Neuron (in vitro differentiated cells): Measurements from ENCODE around the gene RELB.
"Not testable (repeated sequence)": the region's sequence is repeated elsewhere in the genome, so short reads cannot be mapped to it uniquely, and the experiment has no call there.

Experiments used
- H2AFZ ChIP-seq: one replicate; pipeline ENCODE4 v1.6.1; 2013; ENCODE audit warnings: low read depth, mild to moderate bottlenecking, inconsistent platforms, low read length, moderate library complexity
- H3K27me3 ChIP-seq: one replicate; pipeline ENCODE4 v1.6.1; 2013; ENCODE audit warnings: low read length; ENCODE audit not compliant: insufficient read depth
- H3K36me3 ChIP-seq: one replicate; pipeline ENCODE4 v1.6.1; 2013; ENCODE audit warnings: low read length; ENCODE audit not compliant: insufficient read depth
- H3K4me1 ChIP-seq: one replicate; pipeline ENCODE4 v1.6.1; 2013; ENCODE audit warnings: low read length; ENCODE audit not compliant: insufficient read depth
- H3K4me3 ChIP-seq: 2 replicates; pipeline ENCODE4 v1.5.1; 2013; ENCODE audit warnings: mild to moderate bottlenecking, low read length, moderate library complexity
- H3K9me3 ChIP-seq: one replicate; pipeline ENCODE4 v1.6.1; 2013; ENCODE audit warnings: low read length

The RELB gene

DNA sequence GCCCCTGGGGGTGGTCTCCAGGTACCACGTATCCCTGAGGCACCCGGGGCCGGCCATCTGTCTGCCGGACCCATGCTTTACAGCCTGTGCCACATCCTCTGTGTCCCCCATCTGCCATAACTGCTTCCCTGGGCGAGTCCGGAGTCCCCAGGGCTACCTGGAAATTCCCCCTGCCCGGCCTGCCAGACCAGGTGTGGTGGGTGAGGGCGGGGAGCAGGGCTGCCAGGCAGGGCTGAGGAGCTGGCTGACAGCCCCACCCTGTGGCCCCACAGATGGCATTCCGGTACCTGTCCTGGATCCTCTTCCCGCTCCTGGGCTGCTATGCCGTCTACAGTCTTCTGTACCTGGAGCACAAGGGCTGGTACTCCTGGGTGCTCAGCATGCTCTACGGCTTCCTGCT, 10.3 kb upstream of the RELB start:
- no peak overlapping the region for H3K4me3 ChIP-seq
- no peak overlapping the region for H2AFZ ChIP-seq
- H3K36me3 ChIP-seq, result peaks cover 57% of the 10 kb centered on the region
- no peaks in the 10 kb centered on the region for H3K27me3 ChIP-seq
- H3K4me1 ChIP-seq, result no peaks in the 10 kb centered on the region
- H3K9me3 ChIP-seq, result no peaks in the 10 kb centered on the region

DNA sequence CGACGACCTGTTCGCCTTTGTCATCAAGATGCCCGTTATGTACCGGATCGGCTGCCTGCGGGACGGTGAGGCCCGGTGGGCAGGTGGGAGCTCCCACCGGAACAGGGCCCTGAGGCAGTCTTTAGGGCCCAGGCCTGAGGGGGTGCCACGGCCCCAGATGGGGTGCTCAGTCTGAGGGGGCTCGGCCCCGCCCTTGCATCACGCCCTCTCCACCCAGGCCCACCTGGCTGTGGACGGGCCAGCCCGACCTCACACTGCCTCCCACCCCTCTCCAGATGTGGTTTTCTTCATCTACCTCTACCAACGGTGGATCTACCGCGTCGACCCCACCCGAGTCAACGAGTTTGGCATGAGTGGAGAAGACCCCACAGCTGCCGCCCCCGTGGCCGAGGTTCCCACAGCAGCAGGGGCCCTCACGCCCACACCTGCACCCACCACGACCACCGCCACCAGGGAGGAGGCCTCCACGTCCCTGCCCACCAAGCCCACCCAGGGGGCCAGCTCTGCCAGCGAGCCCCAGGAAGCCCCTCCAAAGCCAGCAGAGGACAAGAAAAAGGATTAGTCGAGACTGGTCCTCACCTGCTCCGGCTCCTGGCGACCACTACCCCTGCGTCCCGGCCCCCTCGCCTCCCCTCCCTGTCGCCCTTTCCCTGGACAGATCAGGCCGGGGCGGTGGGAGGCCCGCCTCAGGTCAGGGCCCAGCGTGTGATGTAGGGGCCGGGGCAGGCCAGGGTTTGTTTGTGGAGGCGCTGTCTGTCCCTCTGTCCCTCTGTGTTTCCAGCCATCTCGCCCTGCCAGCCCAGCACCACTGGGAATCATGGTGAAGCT, 8.7 kb upstream of the RELB start:
- peaks cover 43% of the 10 kb centered on the region for H3K36me3 ChIP-seq
- H3K4me1 ChIP-seq, result no peaks in the 10 kb centered on the region
- no peak overlapping the region for H2AFZ ChIP-seq
- H3K9me3 ChIP-seq, result no peaks in the 10 kb centered on the region
- no peak overlapping the region for H3K4me3 ChIP-seq
- H3K27me3 ChIP-seq, result no peaks in the 10 kb centered on the region

DNA sequence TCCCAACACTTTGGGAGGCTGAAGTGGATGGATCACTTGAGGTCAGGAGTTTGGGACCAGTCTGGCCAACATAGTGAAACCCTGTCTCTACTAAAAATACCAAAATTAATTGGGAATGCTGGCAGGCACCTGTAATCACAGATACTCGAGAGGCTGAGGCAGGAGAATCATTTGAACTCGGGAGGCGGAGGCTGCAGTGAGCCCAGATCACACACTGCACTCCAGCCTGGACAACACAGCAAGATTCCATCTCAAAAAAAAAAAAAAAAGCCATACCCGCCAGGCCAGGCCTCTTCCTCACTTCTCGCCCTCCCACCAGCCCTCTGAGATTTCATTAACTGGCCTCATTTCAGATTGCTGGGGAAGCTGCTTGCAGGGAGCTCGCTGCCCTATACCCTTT, 7.7 kb upstream of the RELB start:
- no peaks in the 10 kb centered on the region for H3K4me1 ChIP-seq
- H2AFZ ChIP-seq, result no peak overlapping the region
- no peak overlapping the region for H3K4me3 ChIP-seq
- no peaks in the 10 kb centered on the region for H3K9me3 ChIP-seq
- no peaks in the 10 kb centered on the region for H3K27me3 ChIP-seq
- H3K36me3 ChIP-seq, result peaks cover 35% of the 10 kb centered on the region

DNA sequence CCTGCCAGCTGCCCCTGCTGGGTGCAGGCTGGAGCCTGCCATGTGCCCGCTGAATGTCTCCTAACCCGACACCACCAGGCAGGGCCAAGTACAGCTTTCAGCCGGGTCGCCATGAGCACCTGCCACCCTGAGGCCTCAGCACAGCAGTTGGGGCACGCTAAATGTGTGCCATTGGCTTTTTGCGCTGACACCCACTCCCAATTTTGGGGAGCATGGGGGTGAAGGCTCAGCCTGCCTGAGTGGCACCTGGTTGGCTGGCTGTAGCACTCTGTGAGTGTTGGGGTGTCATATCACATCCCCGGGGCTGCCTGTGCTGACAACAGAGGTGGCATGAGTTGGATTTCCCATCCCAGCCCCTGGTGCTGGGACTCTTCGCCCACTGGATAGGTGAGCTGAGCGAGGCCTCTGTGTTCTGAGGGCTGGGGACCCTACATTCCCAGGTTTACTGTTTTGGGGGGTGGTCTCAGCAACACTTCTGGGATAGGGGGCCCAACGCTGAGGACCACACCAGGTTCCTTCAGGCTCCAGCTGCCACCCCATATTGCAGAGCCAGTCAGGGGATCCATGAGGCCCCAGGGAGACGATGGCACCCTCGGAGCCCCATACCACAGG, 7.2 kb upstream of the RELB start:
- Histone ChIP-seq H3K4me1 (no peaks in the 10 kb centered on the region), H3K4me3 (no peak overlapping the region), H3K9me3 (no peaks in the 10 kb centered on the region), H2AFZ (no peak overlapping the region), H3K36me3 (peaks cover 33% of the 10 kb centered on the region), H3K27me3 (no peaks in the 10 kb centered on the region)

DNA sequence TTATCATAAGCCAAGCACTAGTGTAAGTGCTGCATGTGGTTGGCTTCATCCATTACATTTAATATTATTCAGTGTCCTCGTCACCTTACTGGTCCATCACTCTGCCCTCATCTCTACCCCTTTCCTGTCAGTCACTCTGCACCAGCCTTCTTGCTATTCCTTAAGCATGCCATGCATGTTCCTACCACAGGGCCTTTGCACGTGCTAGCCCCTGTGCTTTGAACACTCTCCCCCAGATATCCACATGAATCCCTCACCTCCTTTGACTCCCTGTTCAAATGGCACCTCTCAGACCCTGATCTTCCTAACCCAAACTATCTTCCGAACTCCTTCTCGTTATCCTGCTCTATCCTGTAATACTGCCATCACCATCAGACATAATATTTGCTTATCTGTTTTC, 3.2 kb upstream of the RELB start:
- peaks cover 6% of the 10 kb centered on the region for H3K4me1 ChIP-seq
- H3K27me3 ChIP-seq, result no peaks in the 10 kb centered on the region
- peaks cover 8% of the 10 kb centered on the region for H3K36me3 ChIP-seq
- no peaks in the 10 kb centered on the region for H3K9me3 ChIP-seq
- no peak overlapping the region for H2AFZ ChIP-seq
- no peak overlapping the region for H3K4me3 ChIP-seq

DNA sequence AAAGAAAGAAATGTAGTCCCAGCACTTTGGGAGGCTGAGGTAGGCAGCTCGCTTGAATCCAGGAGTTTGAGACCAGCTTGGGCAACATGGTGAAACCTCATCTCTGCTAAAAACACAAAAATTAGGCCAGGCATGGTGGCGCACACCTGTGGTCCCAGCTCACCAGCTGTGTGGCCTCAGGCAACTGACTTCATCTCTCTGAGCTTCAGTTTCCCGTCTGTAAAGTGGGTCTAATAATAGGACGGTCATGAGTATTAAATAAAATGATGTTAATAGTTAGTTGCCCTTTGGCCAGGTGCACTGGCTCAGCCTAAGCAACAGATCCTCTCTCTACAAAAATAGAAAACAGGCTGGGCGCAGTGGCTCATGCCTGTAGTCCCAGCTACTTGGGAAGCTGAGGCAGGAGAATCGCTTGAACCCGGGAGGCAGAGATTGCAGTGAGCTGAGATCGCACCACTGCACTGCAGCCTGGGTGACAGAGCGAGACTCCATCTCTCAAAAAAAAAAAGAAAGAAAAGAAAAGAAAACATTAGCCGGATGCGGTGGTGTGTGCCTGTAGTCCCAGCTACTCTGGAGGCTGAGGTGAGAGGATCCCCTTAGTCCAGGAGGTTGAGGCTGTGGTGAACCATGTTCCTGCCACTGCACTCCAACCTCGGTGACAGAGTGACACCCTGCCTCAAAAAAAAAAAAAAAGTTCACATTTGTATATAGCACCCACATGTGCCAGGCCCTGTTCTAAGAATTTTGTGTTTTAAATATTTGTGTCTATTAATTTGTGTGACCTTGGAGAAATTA, 1.9 kb upstream of the RELB start:
- H3K27me3 ChIP-seq, H3K9me3 ChIP-seq, H3K36me3 ChIP-seq, H3K4me1 ChIP-seq, H2AFZ ChIP-seq, H3K4me3 ChIP-seq: not testable (repeated sequence)

DNA sequence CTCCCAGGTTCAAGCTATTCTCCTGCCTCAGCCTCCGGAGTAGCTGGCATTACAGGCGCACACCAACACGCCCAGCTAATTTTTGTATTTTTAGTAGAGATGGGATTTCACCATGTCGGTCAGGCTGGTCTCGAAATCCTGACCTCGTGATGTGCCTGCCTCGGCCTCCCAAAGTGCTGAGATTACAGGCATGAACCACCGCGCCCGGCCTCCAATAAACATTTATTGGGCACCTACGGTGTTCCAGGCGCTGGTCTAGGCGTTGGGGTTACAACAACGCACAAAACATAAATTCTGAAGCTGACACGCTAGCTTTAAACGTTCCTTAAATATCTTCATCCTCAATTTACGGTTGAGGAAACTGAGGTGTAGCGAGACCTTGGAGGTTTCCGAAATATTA, 599 bp upstream of the RELB start:
- not testable (repeated sequence) for H2AFZ ChIP-seq
- peak overlapping the region; percentile 73 for H3K4me3 ChIP-seq

DNA sequence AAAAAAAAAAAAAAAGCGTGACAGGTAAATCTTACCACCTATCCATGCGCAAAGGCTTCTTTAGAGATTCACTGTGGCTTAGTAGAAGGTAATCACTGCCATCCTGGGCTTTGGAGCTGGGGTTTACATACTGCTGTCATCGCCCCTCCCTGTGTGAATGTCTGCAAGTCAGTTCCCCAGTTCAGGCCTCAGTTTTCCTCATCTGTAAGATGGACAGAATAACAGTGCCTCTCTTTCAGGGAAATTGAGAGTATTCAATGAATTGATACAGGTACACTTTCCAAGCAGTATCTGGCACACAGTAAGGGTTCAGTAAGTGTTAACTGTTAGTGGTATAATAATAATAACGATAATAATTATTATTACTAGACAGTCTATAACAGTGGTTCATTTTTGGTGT, 2.2 kb downstream of the RELB start:
- Histone ChIP-seq H3K27me3 (no peaks in the 10 kb centered on the region), H3K9me3 (no peaks in the 10 kb centered on the region), H3K36me3 (no peaks in the 10 kb centered on the region), H3K4me1 (peaks cover 6% of the 10 kb centered on the region), H2AFZ (no peak overlapping the region), H3K4me3 (no peak overlapping the region)

More for the DNA sequence above, 599 bp upstream of the RELB start:
- not testable (repeated sequence) for H3K4me1 ChIP-seq, H3K9me3 ChIP-seq, H3K27me3 ChIP-seq, H3K36me3 ChIP-seq

DNA sequence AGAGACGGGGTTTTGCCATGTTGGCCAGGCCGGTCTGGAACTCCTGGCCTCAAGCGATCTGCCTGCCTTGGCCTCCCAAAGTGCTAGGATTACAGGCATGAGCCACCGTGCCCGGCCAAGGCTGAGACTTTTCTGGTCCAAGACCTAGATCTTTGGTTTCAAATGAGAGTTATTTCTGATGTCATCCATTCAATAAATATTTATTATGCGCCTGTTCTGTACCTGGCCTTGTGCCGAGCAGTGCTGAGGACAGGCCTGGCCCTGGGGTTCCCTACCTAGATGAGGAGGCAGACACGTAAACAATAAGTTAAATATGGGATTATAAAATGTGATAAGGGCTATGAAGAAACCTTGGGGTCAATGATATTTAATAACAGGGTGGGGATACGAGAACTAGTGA, 4.5 kb downstream of the RELB start:
- no peaks in the 10 kb centered on the region for H3K36me3 ChIP-seq
- peaks cover 6% of the 10 kb centered on the region for H3K4me1 ChIP-seq
- H3K27me3 ChIP-seq, result no peaks in the 10 kb centered on the region
- H3K4me3 ChIP-seq, result no peak overlapping the region
- no peaks in the 10 kb centered on the region for H3K9me3 ChIP-seq
- no peak overlapping the region for H2AFZ ChIP-seq

DNA sequence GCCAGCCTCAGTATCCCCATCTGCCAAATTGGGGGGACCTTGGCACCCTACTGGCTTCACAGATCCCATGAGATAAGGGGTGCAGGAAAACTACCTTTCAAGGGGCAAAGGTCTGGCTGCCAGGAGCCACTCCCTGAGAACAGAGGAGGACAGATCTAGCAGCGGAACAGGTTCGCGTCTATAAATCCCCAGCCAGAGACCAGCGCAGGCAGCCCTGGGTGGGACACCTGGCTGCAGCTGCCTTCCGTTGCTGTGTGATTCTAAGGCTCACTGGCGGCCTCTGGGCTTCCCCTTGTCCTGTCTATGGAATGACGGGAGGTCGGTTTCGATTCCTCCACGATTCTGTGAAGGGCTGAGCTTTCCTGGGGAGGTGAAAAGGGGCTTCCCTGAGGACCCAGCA, 7.3 kb downstream of the RELB start:
- Histone ChIP-seq H3K4me3 (no peak overlapping the region), H3K4me1 (no peaks in the 10 kb centered on the region), H2AFZ (no peak overlapping the region), H3K36me3 (no peaks in the 10 kb centered on the region), H3K9me3 (no peaks in the 10 kb centered on the region), H3K27me3 (no peaks in the 10 kb centered on the region)

DNA sequence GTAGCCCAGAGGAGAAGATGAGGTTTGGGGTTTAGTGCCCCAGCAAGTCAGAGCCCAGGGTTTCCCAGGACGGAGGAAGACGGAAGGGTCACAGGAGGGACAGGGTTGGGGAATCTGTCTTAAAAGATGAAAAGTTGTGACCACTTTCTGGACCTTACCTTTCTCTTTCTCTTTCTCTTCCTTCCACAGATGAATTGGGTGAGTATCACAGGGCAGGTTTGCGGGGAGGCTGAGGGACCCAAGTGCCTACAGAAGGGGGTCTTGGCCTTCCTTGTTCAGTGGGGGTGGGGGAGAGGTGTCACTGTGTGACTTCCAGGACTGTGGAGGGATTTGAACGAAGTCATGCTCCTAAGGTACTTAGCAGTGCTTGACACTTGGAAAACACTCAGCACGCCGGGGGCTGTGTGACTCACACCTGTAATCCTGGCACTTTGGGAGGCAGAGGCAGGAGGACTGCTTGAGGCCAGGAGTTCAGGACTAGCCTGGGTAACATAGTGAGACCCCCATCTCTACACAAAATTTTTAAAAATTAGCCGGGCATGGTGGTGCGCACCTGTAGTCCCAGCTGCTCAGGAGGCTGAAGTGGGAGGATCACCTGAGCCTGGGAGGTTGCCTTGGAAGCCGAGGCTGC, 8.5 kb downstream of the RELB start:
- no peaks in the 10 kb centered on the region for H3K27me3 ChIP-seq
- H3K4me1 ChIP-seq, result no peaks in the 10 kb centered on the region
- no peak overlapping the region for H3K4me3 ChIP-seq
- H2AFZ ChIP-seq, result no peak overlapping the region
- H3K36me3 ChIP-seq, result no peaks in the 10 kb centered on the region
- no peaks in the 10 kb centered on the region for H3K9me3 ChIP-seq

DNA sequence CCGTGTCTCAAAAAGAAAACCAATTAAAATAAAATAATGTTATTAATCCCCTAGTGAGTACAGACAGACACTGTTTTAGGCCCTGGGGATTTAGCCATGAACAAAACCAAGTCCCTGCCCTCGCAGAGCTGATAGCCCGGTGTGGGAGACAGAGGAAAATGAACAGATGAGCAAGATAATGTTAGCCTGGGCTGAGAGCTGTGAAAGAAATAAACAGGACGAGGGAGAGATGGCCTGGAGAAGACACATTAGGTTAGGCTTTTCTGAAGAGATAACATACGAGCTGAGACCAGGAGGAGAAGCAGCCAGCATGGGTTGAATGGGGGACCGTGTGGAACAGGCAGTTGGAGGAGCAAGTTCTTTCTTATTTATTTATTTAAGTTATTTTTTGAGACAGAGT, 9.0 kb downstream of the RELB start:
- no peaks in the 10 kb centered on the region for H3K27me3 ChIP-seq
- no peaks in the 10 kb centered on the region for H3K9me3 ChIP-seq
- no peak overlapping the region for H2AFZ ChIP-seq
- no peak overlapping the region for H3K4me3 ChIP-seq
- H3K36me3 ChIP-seq, result no peaks in the 10 kb centered on the region
- H3K4me1 ChIP-seq, result no peaks in the 10 kb centered on the region

DNA sequence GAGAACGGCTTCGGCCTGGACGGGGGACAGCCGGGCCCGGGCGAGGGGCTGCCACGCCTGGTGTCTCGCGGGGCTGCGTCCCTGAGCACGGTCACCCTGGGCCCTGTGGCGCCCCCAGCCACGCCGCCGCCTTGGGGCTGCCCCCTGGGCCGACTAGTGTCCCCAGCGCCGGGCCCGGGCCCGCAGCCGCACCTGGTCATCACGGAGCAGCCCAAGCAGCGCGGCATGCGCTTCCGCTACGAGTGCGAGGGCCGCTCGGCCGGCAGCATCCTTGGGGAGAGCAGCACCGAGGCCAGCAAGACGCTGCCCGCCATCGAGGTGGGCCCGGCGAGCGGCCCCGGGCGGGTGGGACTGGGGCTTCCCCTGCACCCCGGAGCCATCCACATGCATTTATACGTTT, 10.7 kb downstream of the RELB start:
- Histone ChIP-seq H3K4me1 (no peaks in the 10 kb centered on the region), H3K4me3 (no peak overlapping the region)

More for the DNA sequence above, 10.7 kb downstream of the RELB start:
- Histone ChIP-seq H3K9me3 (no peaks in the 10 kb centered on the region), H3K36me3 (no peaks in the 10 kb centered on the region), H2AFZ (no peak overlapping the region), H3K27me3 (no peaks in the 10 kb centered on the region)
